BJ (cell line): Measurements from ENCODE around the gene SCIN. TPM values are rescaled to one million over a fixed set of nuclear protein-coding genes. Genes with fewer than 3 reads are reported as not detected.
"Not testable (repeated sequence)": the region's sequence is repeated elsewhere in the genome, so short reads cannot be mapped to it uniquely, and the experiment has no call there.

Source experiments
- CTCF ChIA-PET: fragments of 350-600 bp; formaldehyde crosslinking; extraction: SDS; loops from one replicate; lab custom pipeline; 2021; ENCODE audit warnings: antibody characterized with exemption, inconsistent platforms; lab: Yijun Ruan, JAX
- POLR2A ChIA-PET: fragments of 300-600 bp; sonication (Branson Sonifier 250); formaldehyde crosslinking; extraction: SDS; loops from one replicate; lab custom pipeline; 2021; ENCODE audit warnings: antibody characterized with exemption; lab: Charles Lee
- DNase-seq: peaks from one replicate; pipeline ENCODE4 v3.0.0-alpha.2; 2011; ENCODE audit warnings: low read depth
- H3K27me3 ChIP-seq: 2 replicates; pipeline ENCODE4 v1.6.0; 2011; ENCODE audit warnings: low read length; ENCODE audit not compliant: control insufficient read depth, insufficient read depth
- H3K36me3 ChIP-seq: 2 replicates; pipeline ENCODE4 v1.5.1; 2011; ENCODE audit warnings: low read length; ENCODE audit not compliant: control insufficient read depth, insufficient read depth
- H3K4me3 ChIP-seq: 2 replicates; pipeline ENCODE4 v1.5.1; 2011; ENCODE audit warnings: low read depth, mild to moderate bottlenecking, control low read depth, low read length
- CTCF ChIP-seq: IDR thresholded peaks from 2 replicates; pipeline ENCODE4 v1.5.1; 2011; ENCODE audit warnings: low read depth, mild to moderate bottlenecking, control low read depth, inconsistent platforms, low read length, moderate library complexity; ENCODE audit not compliant: insufficient read depth
- polyA plus RNA-seq: library from polyadenylated mRNA; depleted of rRNA; stranded (reverse); fragments of >200 nt; gene quantifications from 2 replicates; pipeline ENCODE4 v1.2.3, GENCODE V29; 2011

Gene SCIN
- polyA plus RNA-seq, 1 experiment = 0.06 TPM

GRCh38 chr7:12643644-12644043, 73.1 kb downstream of the SCIN start:
- Histone ChIP-seq H3K27me3 (no peaks in the 10 kb centered on the region), H3K36me3 (no peaks in the 10 kb centered on the region), H3K4me3 (no peak overlapping the region)
- ChIA-PET POLR2A (no interaction called here), CTCF (interaction anchor here (1.2 to 2.3 kb wide), 2 partner anchors 42 to 619 kb away, joined by 3 to 10 read pairs; partner anchors contain the start of gene ARL4A)
- no peak for TF ChIP-seq CTCF
- DNase-seq = no peak

GRCh38 chr7:12645212-12645611, 74.7 kb downstream of the SCIN start:
- H3K4me3 ChIP-seq, H3K36me3 ChIP-seq, CTCF ChIA-PET, DNase-seq, H3K27me3 ChIP-seq, POLR2A ChIA-PET: not testable (repeated sequence)

GRCh38 chr7:12646139-12646538, 75.6 kb downstream of the SCIN start:
- Histone ChIP-seq H3K4me3 (no peak overlapping the region), H3K27me3 (no peaks in the 10 kb centered on the region), H3K36me3 (no peaks in the 10 kb centered on the region)
- TF ChIP-seq CTCF = no peak
- no peak for DNase-seq
- POLR2A ChIA-PET = no interaction called here
- CTCF ChIA-PET = no interaction called here

- TF ChIP-seq CTCF = no peak
- POLR2A ChIA-PET = no interaction called here
- no peak overlapping the region for H3K4me3 ChIP-seq
- CTCF ChIA-PET = interaction anchor here (0.7 to 1.0 kb wide), 2 partner anchors 9 to 218 kb away, joined by 3 to 4 read pairs; no protein-coding TSS in a partner anchor
- H3K36me3 ChIP-seq = no peaks in the 10 kb centered on the region
- H3K27me3 ChIP-seq = no peaks in the 10 kb centered on the region
- DNase-seq = no peak
Measured at GRCh38 chr7:12647364-12648219, 77.1 kb downstream of the SCIN start.

- no peaks in the 10 kb centered on the region for H3K36me3 ChIP-seq
- no peak overlapping the region for H3K4me3 ChIP-seq
- CTCF ChIA-PET = interaction anchor here (0.7 to 1.2 kb wide), 4 partner anchors 10 to 614 kb away, joined by 3 to 4 read pairs (median 4); partner anchors contain the start of gene ARL4A
- no peak for DNase-seq
- no peak for TF ChIP-seq CTCF
- POLR2A ChIA-PET = no interaction called here
- H3K27me3 ChIP-seq = no peaks in the 10 kb centered on the region
Measured at GRCh38 chr7:12648704-12649261, 78.3 kb downstream of the SCIN start.
